PC-9 (cell line): ENCODE results near the gene TPD52L3.

Experiments
- CTCF ChIP-seq: fragments of 200-600 bp; sonication (generic); conservative IDR thresholded peaks from 2 replicates; pipeline ENCODE4 v1.6.1; 2017; ENCODE audit warnings: mixed run types, antibody characterized with exemption, mild to moderate bottlenecking, moderate library complexity
- EZH2 ChIP-seq: fragments of 200-600 bp; sonication (generic); IDR thresholded peaks from 2 replicates; pipeline ENCODE4 v1.8.0; 2017; ENCODE audit warnings: antibody characterized with exemption, low read depth

- TF ChIP-seq CTCF (no peak), EZH2 (no peak)
These were observed 40.7 kb downstream of the TPD52L3 start for GRCh38 chr9:6368831-6369230.
